Hepatocyte (in vitro differentiated cells): Measurements from ENCODE around the gene OCRL.
"Not testable (repeated sequence)": the region's sequence is repeated elsewhere in the genome, so short reads cannot be mapped to it uniquely, and the experiment has no call there.

Experiments
- EZH2 ChIP-seq: fragments of 200-600 bp; sonication (generic); IDR thresholded peaks from 2 replicates; pipeline ENCODE4 v1.6.1; 2016; ENCODE audit warnings: antibody characterized with exemption, mild to moderate bottlenecking, borderline replicate concordance
- EZH2phosphoT487 ChIP-seq: fragments of 200-600 bp; sonication (generic); IDR thresholded peaks from one replicate; pipeline ENCODE4 v1.6.1; 2018; ENCODE audit warnings: antibody characterized with exemption, mild to moderate bottlenecking, low read depth, moderate library complexity; ENCODE audit not compliant: unreplicated experiment, severe bottlenecking
- TF ChIP-seq, protein P1 (sequence below): fragments of 200-600 bp; sonication (generic); IDR thresholded peaks from 2 replicates; pipeline ENCODE4 v1.5.1; 2016; ENCODE audit warnings: antibody characterized with exemption, mild to moderate bottlenecking; ENCODE audit not compliant: poor library complexity

- TF ChIP-seq, protein P1, sequence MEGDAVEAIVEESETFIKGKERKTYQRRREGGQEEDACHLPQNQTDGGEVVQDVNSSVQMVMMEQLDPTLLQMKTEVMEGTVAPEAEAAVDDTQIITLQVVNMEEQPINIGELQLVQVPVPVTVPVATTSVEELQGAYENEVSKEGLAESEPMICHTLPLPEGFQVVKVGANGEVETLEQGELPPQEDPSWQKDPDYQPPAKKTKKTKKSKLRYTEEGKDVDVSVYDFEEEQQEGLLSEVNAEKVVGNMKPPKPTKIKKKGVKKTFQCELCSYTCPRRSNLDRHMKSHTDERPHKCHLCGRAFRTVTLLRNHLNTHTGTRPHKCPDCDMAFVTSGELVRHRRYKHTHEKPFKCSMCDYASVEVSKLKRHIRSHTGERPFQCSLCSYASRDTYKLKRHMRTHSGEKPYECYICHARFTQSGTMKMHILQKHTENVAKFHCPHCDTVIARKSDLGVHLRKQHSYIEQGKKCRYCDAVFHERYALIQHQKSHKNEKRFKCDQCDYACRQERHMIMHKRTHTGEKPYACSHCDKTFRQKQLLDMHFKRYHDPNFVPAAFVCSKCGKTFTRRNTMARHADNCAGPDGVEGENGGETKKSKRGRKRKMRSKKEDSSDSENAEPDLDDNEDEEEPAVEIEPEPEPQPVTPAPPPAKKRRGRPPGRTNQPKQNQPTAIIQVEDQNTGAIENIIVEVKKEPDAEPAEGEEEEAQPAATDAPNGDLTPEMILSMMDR: not testable (repeated sequence)
- TF ChIP-seq EZH2phosphoT487, EZH2: not testable (repeated sequence)
Measured at GRCh38 chrX:129564345-129564744, 24.3 kb downstream of the OCRL start.
